Sigmoid colon (tissue), 4 donors: ENCODE data around the gene VTCN1.

Experiments used
- CTCF ChIP-seq, 4 experiments: fragments of 450-650 bp in 3 of 4; fragments of 200-600 bp in 1 of 4; IDR thresholded peaks; one replicate each; pipeline ENCODE4 v1.5.1; 2016 to 2019; ENCODE audit warnings: antibody characterized with exemption in 4 of 4, mild to moderate bottlenecking in 3 of 4, moderate library complexity in 2 of 4
- EP300 ChIP-seq, 4 donors: sonication (generic); formaldehyde crosslinking; IDR thresholded peaks; one replicate each; pipeline ENCODE4 v1.6.1; 2017; ENCODE audit warnings: antibody characterized with exemption in 4 of 4
- POLR2A ChIP-seq, 2 donors: fragments of 450-650 bp; IDR thresholded peaks; one replicate each; pipeline ENCODE4 v1.6.1; 2016; ENCODE audit warnings: antibody characterized with exemption in 2 of 2, mild to moderate bottlenecking in 2 of 2, moderate library complexity in 2 of 2

GRCh38 chr1:117098287-117098890 is 112.3 kb downstream of the VTCN1 start:
- TF ChIP-seq POLR2A (IDR thresholded peaks at IDR 0.05) (no peak), CTCF (IDR thresholded peaks at IDR 0.05) (no peak), EP300 (IDR thresholded peaks at IDR 0.05) (no peak)
